Ecto neural progenitor cell (in vitro differentiated cells): ENCODE results near the gene FREY1.

Experiments
- DNase-seq: peaks from one replicate; pipeline ENCODE4 v3.0.0-alpha.2; 2018; ENCODE audit warnings: low spot score

Gene FREY1

DNA sequence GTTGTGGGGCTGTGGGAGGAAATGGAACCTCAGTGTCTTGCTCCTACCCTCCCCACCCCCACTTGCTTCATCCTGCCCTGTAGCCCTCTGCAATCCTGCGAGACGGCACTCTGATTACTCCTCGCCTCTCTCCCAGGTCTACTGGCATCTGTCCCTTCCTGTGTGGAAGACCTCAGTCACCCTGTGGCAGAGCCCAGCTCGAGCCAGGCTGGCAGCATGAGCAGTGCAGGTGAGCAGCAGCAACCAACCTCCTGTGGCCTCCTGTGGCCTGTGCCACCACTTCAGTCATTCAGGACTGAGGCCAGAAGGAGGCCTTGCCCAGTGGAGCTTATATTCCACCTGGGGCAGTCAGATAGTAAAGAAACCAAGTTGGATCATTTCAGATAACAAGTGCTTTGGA, 36.4 kb downstream of the FREY1 start:
- no peak for DNase-seq

DNA sequence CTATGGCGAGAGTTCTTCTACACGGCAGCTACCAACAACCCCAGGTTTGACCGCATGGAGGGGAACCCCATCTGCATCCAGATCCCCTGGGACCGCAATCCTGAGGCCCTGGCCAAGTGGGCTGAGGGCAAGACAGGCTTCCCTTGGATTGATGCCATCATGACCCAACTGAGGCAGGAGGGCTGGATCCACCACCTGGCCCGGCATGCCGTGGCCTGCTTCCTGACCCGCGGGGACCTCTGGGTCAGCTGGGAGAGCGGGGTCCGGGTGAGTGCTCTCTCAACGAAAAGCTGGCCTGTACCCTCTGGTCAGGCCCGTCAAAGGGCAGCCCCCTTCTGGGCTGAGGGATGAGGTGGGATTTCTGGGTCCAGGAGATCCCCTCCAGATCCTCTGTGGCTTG, 37.5 kb downstream of the FREY1 start:
- no peak for DNase-seq

DNA sequence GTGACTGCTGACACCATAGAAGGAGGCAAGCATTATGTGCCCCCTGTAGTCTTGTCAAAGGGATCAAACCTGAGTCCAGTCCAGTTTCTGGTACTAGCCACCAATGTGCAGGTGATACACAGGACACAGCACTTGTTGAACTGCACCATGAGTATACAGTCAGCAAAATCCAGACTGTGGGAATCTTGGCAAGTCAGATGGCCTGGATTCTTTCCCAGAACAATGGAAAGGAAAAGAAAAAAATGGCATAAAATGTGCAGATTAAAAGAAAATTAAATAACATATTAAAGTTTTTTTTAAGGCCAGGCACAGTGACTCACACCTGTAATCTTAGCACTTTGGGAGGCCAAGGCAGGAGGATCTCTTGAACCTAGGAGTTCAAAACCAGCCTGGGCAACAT, 43.0 kb downstream of the FREY1 start:
- no peak for DNase-seq

DNA sequence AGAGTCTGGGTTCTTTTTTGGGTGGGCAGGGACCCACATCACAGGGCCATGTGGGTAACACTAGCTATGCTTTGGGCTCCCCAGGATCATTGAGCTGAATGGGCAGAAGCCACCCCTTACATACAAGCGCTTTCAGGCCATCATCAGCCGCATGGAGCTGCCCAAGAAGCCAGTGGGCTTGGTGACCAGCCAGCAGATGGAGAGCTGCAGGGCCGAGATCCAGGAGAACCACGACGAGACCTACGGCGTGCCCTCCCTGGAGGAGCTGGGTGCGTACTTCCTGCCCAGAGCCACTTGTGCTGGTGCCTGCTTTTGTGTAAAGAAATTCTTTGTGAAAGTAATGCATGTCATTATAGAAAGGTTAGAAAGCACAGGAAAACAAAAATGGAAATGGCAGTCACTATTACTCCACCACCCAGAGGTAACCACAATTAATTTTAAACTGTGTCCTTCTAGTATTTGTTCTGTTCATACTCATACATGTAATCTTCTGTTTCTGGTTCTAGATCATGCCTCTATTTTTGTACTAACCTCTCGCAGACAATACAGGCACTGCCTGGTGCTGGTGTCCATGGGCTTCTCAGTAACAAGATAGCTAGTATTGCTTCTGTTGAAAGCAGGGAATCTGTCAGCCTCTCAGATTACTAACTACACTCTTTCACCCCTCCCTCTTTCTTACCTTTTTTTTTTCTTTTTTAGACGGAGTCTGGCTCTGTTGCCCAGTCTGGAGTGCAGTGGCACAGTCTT, 46.1 kb downstream of the FREY1 start:
- DNase-seq = no peak

- no peak for DNase-seq
These were observed 46.7 kb downstream of the FREY1 start for GRCh38 chr11:45860348-45860747.

GRCh38 chr11:45859661-45860140, 47.4 kb downstream of the FREY1 start:
- DNase-seq = peak; percentile 60

GRCh38 chr11:45858751-45859398, 48.2 kb downstream of the FREY1 start:
- DNase-seq = no peak

- DNase-seq = no peak
These were observed 49.1 kb downstream of the FREY1 start for GRCh38 chr11:45857961-45858474.
